GM18909 (cell line): ENCODE measurements around the gene TRIP13.

Experiments used
- ATAC-seq: cut with Tn5 transposase; IDR thresholded peaks from one replicate; pipeline ENCODE4 v1.9.1; 2021; ENCODE audit warnings: mild to moderate bottlenecking; ENCODE audit not compliant: unreplicated experiment, poor library complexity

The TRIP13 gene

DNA sequence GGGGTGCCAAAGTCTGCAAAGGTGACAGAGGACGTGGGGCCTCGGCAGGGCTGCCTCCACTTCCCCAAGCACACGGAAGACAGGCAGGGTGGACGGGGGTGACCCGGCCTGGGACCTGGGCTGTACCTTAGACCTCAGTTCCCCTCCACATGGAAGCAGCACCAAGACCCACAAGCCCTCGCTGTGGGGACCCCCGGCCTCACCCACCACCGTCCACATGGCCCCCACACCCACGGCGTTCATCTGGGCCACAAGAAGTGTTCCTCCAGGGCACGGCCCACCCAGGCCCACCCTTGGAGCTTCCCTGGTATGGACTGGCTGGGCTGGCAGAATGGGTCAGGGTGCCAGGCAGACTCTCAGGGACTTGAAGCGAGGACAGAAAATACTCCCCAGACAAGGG lies 70.1 kb downstream of the TRIP13 start:
- no peak for ATAC-seq

DNA sequence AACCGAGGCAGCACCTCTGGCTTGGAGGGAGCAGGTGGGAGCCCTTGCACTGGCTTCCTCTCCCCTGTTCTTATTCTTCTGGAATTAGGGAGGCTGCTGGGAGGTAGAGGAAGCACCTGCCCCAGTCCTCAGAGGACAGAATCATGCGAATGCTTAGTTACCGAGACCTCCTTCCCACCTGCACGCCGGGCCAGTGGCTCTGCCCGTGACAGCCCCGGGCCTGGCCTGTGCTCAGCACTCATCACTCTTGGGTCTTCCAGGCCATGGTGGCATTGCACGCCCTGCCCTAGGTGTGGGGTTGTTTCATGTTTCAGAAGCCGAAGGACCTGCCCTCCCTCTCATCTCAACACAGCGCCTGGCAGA lies 70.6 kb downstream of the TRIP13 start:
- no peak for ATAC-seq

DNA sequence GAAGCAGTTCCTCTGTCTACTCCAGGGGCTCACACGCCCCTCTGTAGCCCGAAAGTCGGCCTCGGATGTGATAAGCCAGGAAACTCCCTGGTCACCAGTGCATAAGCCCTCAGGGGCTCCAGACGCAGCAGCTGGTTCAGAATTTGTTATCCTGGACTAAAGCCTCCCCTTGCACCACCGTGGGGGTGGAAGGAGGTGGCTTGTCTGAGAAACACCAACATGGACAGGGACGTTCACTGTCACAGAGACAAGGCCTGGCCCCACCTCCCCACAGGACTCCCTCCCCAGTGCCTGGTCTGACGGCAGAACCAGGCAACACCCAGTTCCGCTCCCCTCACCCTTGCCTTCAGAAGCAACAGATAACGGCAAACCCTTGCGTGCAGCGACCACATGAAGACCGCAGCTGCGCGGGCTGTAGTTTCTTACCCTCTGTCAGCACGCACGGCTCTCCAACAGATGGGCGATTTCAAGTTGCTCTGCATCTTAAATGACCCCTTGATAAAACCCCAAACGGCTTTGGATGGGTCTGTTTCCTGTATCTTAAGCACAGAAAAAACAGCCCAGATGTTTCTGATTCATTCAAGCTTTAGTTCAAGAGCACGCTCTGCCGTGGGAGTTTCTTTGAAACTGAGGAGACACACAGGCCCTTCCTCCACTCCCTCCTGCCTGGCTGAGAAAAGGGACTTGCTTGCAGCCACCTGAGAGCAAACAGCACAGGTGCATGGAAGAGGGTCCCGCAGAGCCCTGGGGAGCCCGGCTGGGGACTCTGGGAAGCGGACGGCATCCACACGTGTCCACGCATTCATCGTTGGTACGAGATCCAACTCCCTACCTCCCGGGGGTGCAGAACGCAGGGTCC lies 71.2 kb downstream of the TRIP13 start:
- peak; percentile 88 for ATAC-seq

DNA sequence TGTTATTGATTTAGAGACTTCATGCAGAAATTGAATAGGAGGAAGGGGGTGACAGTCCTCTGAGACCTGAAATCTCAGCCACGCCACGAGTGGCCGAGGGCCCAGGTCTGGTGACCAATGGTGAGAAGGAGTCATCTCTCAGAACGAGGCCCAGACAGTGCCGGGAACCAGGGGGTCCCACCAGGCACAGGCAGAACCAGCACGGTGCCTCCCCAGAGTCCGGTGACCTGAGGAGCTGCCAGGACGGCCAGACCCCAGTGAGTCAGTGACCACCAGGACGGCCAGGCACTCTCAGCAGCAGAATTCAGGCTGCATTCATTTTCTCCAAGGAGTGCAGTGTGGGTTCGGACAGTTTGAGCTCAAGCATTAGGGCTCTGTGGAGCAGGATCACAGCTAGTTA lies 72.1 kb downstream of the TRIP13 start:
- ATAC-seq = no peak

DNA sequence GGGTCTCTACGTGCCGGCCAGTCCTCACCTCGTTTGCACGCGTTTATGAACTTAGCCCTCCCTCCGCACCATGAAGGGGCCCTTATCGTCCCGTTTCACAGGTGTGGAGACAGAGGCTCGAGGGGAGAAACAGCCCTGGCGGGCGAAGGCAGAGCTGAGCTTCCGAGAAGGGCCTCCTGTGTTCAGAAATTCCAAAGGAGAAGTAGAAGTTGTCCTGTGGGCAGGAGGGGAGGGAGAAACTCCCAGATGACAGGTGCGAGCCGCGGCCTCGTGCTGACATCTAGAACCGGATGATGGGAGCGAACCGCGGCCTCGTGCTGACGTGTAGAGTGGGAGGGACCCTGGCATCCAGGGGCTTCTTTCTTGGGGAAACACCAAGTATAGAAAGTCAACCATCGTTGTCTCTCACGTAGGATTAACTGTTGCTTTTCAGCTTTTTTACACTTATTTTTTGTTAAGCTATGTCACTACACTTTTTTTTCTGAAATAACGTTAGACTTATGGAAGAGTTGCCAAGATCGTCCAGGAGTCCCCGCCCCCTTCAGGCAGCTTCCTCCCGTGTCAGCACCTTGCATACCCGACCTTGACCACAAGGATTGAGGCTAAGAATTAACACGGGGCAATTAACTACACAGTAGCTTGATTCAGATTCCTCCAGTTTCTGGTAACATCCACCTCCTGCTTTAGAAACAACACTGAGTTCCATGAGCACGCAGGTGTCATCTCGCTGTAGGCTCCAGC lies 73.1 kb downstream of the TRIP13 start:
- no peak for ATAC-seq

DNA sequence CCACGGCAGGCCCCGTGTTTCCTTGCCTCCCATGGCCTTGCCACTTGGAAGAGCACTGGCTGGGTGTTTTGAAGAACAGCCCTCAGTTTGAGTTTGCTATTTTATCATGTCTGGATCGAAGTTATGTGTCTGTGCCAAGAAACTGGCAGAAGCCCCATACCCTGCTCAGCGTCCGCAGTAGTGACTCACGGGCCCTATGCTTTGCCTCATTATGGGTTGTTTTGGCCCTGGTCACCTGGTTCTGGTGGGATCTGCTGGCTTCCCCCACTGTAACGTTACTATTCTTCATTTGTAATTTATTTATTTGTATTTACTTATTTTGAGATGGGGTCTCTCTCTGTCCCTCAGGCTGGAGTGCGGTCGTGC lies 73.6 kb downstream of the TRIP13 start:
- no peak for ATAC-seq

DNA sequence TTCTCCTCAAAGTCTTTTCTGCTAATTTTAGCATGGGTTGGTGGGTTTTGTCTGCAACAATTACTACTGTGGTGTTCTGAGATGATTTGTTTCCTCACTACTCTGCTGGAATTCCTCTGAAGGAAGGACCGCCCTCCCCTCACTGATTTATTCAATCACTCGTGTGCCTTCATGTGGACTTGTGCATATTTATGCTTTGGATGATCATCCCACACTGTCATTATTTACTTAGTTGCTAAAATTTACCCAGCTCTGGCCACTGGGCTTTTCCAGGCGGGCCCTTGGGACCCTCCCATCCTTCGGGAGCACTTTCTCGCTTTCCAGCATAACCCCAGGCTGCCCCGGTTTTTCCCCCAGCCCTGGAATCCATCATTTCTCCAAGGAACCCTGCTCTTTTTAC lies 74.3 kb downstream of the TRIP13 start:
- no peak for ATAC-seq
